ENCODE data around the gene TEX51.

GRCh38 chr2:126913329-126913728, 14.6 kb downstream of the TEX51 start:
- TF ChIP-seq CTCF (IDR thresholded peaks at IDR 0.05) (no peak), POLR2A (IDR thresholded peaks at IDR 0.05) (no peak)

All from right lobe of liver (tissue), 4 donors.